SK-N-SH treated with all-trans-retinoic acid at 6 μM for 48 hours (cell line): ENCODE measurements around the gene OGFOD3.

Source experiments
- ARNTL ChIP-seq: fragments of 450-650 bp; formaldehyde crosslinking; IDR thresholded peaks from 2 replicates; pipeline ENCODE4 v1.5.0; 2020; ENCODE audit warnings: low read depth, mild to moderate bottlenecking, moderate library complexity, borderline replicate concordance
- BACH2 ChIP-seq: fragments of 250-450 bp; sonication (Bioruptor Pico); IDR thresholded peaks from 2 replicates; pipeline ENCODE4 v1.9.0; 2021; ENCODE audit warnings: mild to moderate bottlenecking, borderline replicate concordance
- ESRRG ChIP-seq: fragments of 250-450 bp; sonication (Bioruptor Pico); IDR thresholded peaks from 2 replicates; pipeline ENCODE4 v1.6.1; 2021; ENCODE audit warnings: mild to moderate bottlenecking
- ISL1 ChIP-seq: fragments of 250-450 bp; sonication (Bioruptor Pico); IDR thresholded peaks from 2 replicates; pipeline ENCODE4 v2.1.2; 2022; ENCODE audit warnings: mild to moderate bottlenecking, moderate library complexity
- PPARA ChIP-seq: fragments of 250-450 bp; sonication (Bioruptor Pico); IDR thresholded peaks from 2 replicates; pipeline ENCODE4 v1.5.0; 2020; ENCODE audit warnings: mild to moderate bottlenecking, borderline replicate concordance
- RARB ChIP-seq: fragments of 250-450 bp; sonication (Bioruptor Pico); IDR thresholded peaks from 2 replicates; pipeline ENCODE4 v1.8.0; 2021; ENCODE audit warnings: mild to moderate bottlenecking, moderate library complexity
- TOX ChIP-seq: fragments of 250-450 bp; sonication (Bioruptor Pico); IDR thresholded peaks from 2 replicates; pipeline ENCODE4 v1.8.0; 2021; ENCODE audit warnings: mild to moderate bottlenecking, moderate library complexity, borderline replicate concordance
- ZC3H10 ChIP-seq: fragments of 250-450 bp; sonication (Bioruptor Pico); IDR thresholded peaks from 2 replicates; pipeline ENCODE4 v1.5.1; 2021; ENCODE audit warnings: mild to moderate bottlenecking, moderate library complexity
- ZFP3 ChIP-seq: fragments of 250-450 bp; sonication (Bioruptor Pico); IDR thresholded peaks from 2 replicates; pipeline ENCODE4 v1.5.0; 2020; ENCODE audit warnings: mild to moderate bottlenecking, moderate library complexity
- TF ChIP-seq, protein P1 (sequence below): fragments of 250-450 bp; sonication (Bioruptor Pico); IDR thresholded peaks from 2 replicates; pipeline ENCODE4 v1.5.1; 2020; ENCODE audit warnings: low read depth, mild to moderate bottlenecking, moderate library complexity
- TF ChIP-seq, protein P2 (sequence below): fragments of 250-450 bp; sonication (Bioruptor Pico); IDR thresholded peaks from 2 replicates; pipeline ENCODE4 v1.8.0; 2020; ENCODE audit warnings: mild to moderate bottlenecking, moderate library complexity, borderline replicate concordance
- TF ChIP-seq, protein P3 (sequence below): fragments of 250-450 bp; sonication (Bioruptor Pico); IDR thresholded peaks from 2 replicates; pipeline ENCODE4 v1.8.0; 2021; ENCODE audit warnings: low read depth, mild to moderate bottlenecking, moderate library complexity, borderline replicate concordance

DNA sequence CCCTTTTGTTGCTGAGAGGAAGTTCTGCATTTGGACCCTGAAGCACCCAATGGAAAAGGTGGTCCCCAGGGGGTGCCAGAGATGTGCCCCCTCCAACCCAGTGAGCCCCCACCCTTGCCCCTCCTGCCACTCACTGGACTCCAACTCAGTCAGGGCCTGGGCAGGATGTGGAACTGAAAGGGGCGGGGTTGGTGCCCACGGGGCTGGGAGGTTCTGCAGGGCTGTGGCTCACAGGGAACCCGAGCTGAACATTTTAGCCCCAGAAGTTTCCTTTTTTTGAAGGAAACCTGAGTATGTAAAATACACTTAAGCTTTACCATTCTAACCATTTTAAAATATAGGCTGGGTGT, 15.8 kb upstream of the OGFOD3 start:
- TF ChIP-seq, protein P1, sequence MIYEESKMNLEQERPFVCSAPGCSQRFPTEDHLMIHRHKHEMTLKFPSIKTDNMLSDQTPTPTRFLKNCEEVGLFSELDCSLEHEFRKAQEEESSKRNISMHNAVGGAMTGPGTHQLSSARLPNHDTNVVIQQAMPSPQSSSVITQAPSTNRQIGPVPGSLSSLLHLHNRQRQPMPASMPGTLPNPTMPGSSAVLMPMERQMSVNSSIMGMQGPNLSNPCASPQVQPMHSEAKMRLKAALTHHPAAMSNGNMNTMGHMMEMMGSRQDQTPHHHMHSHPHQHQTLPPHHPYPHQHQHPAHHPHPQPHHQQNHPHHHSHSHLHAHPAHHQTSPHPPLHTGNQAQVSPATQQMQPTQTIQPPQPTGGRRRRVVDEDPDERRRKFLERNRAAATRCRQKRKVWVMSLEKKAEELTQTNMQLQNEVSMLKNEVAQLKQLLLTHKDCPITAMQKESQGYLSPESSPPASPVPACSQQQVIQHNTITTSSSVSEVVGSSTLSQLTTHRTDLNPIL (CRISPR knock-in tag), result no peak
- TF ChIP-seq, protein P2, sequence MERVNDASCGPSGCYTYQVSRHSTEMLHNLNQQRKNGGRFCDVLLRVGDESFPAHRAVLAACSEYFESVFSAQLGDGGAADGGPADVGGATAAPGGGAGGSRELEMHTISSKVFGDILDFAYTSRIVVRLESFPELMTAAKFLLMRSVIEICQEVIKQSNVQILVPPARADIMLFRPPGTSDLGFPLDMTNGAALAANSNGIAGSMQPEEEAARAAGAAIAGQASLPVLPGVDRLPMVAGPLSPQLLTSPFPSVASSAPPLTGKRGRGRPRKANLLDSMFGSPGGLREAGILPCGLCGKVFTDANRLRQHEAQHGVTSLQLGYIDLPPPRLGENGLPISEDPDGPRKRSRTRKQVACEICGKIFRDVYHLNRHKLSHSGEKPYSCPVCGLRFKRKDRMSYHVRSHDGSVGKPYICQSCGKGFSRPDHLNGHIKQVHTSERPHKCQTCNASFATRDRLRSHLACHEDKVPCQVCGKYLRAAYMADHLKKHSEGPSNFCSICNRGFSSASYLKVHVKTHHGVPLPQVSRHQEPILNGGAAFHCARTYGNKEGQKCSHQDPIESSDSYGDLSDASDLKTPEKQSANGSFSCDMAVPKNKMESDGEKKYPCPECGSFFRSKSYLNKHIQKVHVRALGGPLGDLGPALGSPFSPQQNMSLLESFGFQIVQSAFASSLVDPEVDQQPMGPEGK (CRISPR knock-in tag), result no peak
- TF ChIP-seq ISL1 (CRISPR knock-in tag) (no peak), BACH2 (no peak), ZFP3 (CRISPR knock-in tag) (no peak), TOX (CRISPR knock-in tag) (no peak), PPARA (CRISPR knock-in tag) (no peak), ZC3H10 (CRISPR knock-in tag) (no peak), ESRRG (CRISPR knock-in tag) (no peak), RARB (CRISPR knock-in tag) (no peak), ARNTL (CRISPR knock-in tag) (no peak)
- TF ChIP-seq, protein P3, sequence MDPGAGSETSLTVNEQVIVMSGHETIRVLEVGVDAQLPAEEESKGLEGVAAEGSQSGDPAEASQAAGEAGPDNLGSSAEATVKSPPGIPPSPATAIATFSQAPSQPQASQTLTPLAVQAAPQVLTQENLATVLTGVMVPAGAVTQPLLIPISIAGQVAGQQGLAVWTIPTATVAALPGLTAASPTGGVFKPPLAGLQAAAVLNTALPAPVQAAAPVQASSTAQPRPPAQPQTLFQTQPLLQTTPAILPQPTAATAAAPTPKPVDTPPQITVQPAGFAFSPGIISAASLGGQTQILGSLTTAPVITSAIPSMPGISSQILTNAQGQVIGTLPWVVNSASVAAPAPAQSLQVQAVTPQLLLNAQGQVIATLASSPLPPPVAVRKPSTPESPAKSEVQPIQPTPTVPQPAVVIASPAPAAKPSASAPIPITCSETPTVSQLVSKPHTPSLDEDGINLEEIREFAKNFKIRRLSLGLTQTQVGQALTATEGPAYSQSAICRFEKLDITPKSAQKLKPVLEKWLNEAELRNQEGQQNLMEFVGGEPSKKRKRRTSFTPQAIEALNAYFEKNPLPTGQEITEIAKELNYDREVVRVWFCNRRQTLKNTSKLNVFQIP, result no peak
